PFSK-1 (cell line): Measurements from ENCODE around the gene NAPA.

Source experiments
- FOXP2 ChIP-seq: optimal IDR thresholded peaks from 2 replicates; pipeline ENCODE3; 2011; ENCODE audit warnings: borderline replicate concordance, control low read depth, inconsistent platforms; ENCODE audit not compliant: insufficient read depth; ENCODE audit errors: extremely low read length, extremely low read depth
- POLR2AphosphoS5 ChIP-seq: IDR thresholded peaks from 2 replicates; pipeline ENCODE4 v1.6.1; 2012; ENCODE audit warnings: low read depth, mild to moderate bottlenecking, control low read depth, low read length, moderate library complexity
- SIN3A ChIP-seq: IDR thresholded peaks from 2 replicates; pipeline ENCODE4 v1.6.1; 2012; ENCODE audit warnings: mild to moderate bottlenecking, low read length, moderate library complexity, borderline replicate concordance; ENCODE audit not compliant: insufficient read depth
- TAF1 ChIP-seq: IDR thresholded peaks from 2 replicates; pipeline ENCODE4 v1.6.1; 2012; ENCODE audit warnings: low read length, control low read depth, borderline replicate concordance; ENCODE audit not compliant: insufficient read depth
- TF ChIP-seq, protein P1 (sequence below), 2 experiments: IDR thresholded peaks; 2 replicates each; pipeline versions ENCODE4 v1.6.1 to v1.8.0; 2011 to 2012; ENCODE audit warnings: low read depth in 2 of 2, low read length in 2 of 2, control low read depth in 1 of 2, inconsistent platforms in 1 of 2, mild to moderate bottlenecking in 1 of 2, moderate library complexity in 1 of 2; ENCODE audit not compliant: insufficient read depth in 1 of 2

The NAPA gene

DNA sequence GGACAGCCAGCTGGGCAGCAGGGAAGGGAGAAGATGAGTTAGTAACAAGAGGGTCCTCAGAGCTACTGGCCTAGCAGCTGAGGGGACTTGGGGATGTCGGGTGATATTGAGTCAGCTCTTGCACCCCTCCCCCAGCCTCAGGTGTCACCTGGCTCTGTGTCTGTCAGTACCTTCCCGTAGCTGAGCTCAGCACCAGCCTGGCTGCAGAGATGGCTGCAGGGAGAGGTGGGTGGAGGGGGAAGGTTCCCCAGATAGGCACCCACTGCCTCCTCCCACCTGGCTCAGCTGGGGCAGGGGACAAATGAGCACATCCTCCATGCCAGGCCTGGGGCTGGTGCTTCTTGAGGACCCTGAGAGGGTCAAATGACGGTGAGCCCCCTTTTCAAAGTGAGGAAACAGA lies 24.0 kb downstream of the NAPA start:
- TF ChIP-seq, protein P1, sequence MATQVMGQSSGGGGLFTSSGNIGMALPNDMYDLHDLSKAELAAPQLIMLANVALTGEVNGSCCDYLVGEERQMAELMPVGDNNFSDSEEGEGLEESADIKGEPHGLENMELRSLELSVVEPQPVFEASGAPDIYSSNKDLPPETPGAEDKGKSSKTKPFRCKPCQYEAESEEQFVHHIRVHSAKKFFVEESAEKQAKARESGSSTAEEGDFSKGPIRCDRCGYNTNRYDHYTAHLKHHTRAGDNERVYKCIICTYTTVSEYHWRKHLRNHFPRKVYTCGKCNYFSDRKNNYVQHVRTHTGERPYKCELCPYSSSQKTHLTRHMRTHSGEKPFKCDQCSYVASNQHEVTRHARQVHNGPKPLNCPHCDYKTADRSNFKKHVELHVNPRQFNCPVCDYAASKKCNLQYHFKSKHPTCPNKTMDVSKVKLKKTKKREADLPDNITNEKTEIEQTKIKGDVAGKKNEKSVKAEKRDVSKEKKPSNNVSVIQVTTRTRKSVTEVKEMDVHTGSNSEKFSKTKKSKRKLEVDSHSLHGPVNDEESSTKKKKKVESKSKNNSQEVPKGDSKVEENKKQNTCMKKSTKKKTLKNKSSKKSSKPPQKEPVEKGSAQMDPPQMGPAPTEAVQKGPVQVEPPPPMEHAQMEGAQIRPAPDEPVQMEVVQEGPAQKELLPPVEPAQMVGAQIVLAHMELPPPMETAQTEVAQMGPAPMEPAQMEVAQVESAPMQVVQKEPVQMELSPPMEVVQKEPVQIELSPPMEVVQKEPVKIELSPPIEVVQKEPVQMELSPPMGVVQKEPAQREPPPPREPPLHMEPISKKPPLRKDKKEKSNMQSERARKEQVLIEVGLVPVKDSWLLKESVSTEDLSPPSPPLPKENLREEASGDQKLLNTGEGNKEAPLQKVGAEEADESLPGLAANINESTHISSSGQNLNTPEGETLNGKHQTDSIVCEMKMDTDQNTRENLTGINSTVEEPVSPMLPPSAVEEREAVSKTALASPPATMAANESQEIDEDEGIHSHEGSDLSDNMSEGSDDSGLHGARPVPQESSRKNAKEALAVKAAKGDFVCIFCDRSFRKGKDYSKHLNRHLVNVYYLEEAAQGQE (IDR thresholded peaks at IDR 0.05; ENCODE audit: insufficient read depth in 1 of 2, low read depth in 2 of 2, low read length in 2 of 2): no peak
- no peak for TF ChIP-seq SIN3A
- TF ChIP-seq POLR2AphosphoS5: no peak

DNA sequence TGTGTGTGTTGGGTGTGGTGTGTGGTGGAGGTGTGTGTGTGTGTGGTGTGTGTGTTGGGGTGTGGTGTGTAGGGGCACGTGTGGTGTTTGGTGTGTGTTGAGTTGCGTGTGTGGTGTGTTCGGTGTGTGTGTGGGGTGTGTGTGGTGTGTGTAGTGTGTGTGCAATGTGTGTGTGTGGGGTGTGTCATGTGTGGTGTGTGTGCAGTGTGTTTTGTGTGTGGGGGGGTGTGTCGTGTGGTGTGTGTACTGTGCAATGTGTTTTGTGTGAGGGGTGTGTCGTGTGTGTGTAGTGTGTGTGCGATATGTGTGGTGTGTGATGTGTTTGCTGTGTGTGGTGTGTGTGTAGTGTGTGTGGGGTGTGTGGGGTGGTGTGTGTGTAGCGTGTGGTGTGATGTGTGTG lies 24.8 kb downstream of the NAPA start:
- TF ChIP-seq SIN3A: no peak
- no peak for TF ChIP-seq FOXP2
- no peak for TF ChIP-seq TAF1
- TF ChIP-seq, protein P1 (IDR thresholded peaks at IDR 0.05; ENCODE audit: insufficient read depth in 1 of 2, low read depth in 2 of 2, low read length in 2 of 2): no peak
- no peak for TF ChIP-seq POLR2AphosphoS5

DNA sequence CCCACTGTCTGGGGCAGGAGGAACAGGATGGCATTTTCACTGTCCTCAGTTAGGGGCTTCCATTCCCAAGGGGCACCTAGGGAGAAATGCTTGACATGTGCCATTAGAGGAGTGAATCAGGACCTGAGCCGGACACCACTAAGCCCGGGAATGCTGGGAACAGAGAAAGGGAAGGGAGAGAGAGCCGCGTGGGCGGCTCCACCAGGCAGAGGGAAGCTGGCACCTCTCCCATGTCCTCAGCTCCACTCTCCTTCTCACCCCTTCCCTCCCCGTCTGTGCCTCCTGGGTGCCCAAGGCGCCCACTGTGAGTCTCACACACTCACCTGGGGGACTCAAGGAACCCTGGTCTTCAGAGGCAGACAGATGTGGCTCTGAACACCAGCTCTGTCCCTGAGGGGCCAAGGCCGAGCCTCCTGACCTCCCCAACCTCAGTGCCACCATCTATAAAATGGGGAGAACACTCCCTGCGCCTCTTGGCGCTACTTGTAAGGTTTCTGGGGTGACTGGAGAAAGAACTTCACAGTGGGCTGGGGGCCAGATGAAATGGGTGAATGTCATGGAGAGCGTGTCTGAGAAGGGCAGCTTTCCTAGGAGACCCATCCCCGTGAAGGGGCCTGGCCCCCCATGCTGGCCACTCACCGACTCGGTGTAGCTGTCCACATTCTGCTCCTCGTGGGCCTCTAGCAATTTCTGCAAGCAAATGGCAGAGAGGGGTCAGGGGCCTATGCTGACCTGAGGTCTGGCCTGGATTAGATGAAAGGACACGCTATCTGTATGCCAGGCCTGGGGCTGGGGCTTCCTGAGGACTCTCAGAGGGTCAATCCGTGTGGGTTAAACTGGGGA lies 25.6 kb downstream of the NAPA start:
- no peak for TF ChIP-seq SIN3A
- TF ChIP-seq FOXP2: no peak
- TF ChIP-seq TAF1: no peak
- no peak for TF ChIP-seq POLR2AphosphoS5
- TF ChIP-seq, protein P1 (IDR thresholded peaks at IDR 0.05; ENCODE audit: insufficient read depth in 1 of 2, low read depth in 2 of 2, low read length in 2 of 2): no peak

DNA sequence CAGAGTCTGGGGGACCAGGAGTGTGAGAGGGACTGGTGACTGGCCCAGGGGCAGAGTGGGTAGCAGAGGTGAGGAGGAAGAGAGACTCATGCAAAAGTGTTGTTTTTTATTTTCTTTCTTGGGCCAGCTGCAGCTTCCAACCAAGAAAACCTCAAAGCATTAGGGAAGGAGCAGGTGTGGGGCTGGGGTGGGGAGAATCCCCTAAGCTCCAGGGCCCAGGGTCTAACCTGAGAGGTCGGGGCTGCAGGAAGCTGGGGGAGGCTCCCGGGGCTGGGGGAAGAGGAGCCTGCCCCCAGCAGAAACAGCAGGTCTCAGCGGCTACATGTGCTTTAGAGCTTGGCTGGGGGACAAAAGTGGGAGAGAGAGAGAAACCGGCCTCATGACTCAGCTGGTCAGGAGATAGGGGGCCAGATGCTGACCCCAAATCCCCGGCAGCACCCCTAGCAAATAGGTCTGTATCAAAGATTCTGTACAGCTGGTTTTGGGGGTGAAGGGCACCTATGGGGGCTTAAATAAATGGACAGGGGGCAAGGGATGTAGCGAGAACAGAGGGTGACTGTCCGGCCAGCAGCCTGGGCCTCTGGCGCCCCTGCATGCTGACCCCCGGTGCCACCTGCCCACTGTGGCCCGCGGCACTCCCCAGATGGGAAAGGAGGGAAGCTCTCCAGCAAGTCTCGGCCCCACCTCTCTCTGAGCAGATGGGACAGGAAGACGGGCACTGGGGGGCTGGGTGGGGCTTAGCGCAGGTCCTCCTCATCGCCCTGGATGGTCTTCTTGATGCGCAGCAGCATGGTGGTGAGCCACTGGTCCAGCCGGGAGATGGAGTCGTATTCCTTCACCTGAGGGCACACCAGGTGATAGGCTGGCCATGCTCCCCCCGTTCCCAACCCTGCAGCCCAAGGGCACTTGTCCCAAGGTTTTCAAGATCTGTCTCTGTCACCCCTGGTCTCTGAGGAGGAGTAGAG lies 27.0 kb downstream of the NAPA start:
- TF ChIP-seq, protein P1 (IDR thresholded peaks at IDR 0.05; ENCODE audit: insufficient read depth in 1 of 2, low read depth in 2 of 2, low read length in 2 of 2): no peak
- TF ChIP-seq POLR2AphosphoS5 (no peak), FOXP2 (no peak), SIN3A (no peak), TAF1 (no peak)
